Astrocyte (in vitro differentiated cells and primary cell): ENCODE measurements around the gene CHP1. TPM values are rescaled to one million over a fixed set of nuclear protein-coding genes. Genes with fewer than 3 reads are reported as not detected.
"Not testable (repeated sequence)": the region's sequence is repeated elsewhere in the genome, so short reads cannot be mapped to it uniquely, and the experiment has no call there.

ENCODE experiments used
- DNase-seq: peaks from one replicate; pipeline ENCODE4 v3.0.0-alpha.2; 2010; ENCODE audit warnings: low read depth
- FAIRE-seq: peaks from 2 replicates; lab custom pipeline; 2011; peaks lifted over from hg19 to GRCh38; lab: Jason Lieb, UNC
- H2AFZ ChIP-seq: 2 replicates; pipeline ENCODE4 v1.6.0; 2012; ENCODE audit warnings: low read depth, low read length, inconsistent platforms
- H3K27ac ChIP-seq: 2 replicates; pipeline ENCODE4 v1.5.1; 2011; ENCODE audit warnings: low read depth, low read length, inconsistent platforms
- H3K27me3 ChIP-seq: 2 replicates; pipeline ENCODE4 v1.6.0; 2011; ENCODE audit warnings: low read length, inconsistent platforms; ENCODE audit not compliant: insufficient read depth
- H3K36me3 ChIP-seq: 2 replicates; pipeline ENCODE4 v1.5.1; 2011; ENCODE audit warnings: low read length, inconsistent platforms; ENCODE audit not compliant: insufficient read depth
- H3K4me1 ChIP-seq: 2 replicates; pipeline ENCODE4 v1.5.1; 2011; ENCODE audit warnings: low read length, inconsistent platforms; ENCODE audit not compliant: insufficient read depth
- H3K4me2 ChIP-seq: 2 replicates; pipeline ENCODE4 v1.6.0; 2012; ENCODE audit warnings: low read length, inconsistent platforms
- H3K4me3 ChIP-seq: 2 replicates; pipeline ENCODE4 v1.5.1; 2011; ENCODE audit warnings: low read depth, mild to moderate bottlenecking, low read length, inconsistent platforms; ENCODE audit not compliant: insufficient read depth
- H3K79me2 ChIP-seq: 2 replicates; pipeline ENCODE4 v1.6.0; 2012; ENCODE audit warnings: mild to moderate bottlenecking, low read length, inconsistent platforms; ENCODE audit not compliant: insufficient read depth
- H3K9ac ChIP-seq: 2 replicates; pipeline ENCODE4 v1.6.0; 2012; ENCODE audit warnings: mild to moderate bottlenecking, low read length, inconsistent platforms
- H3K9me3 ChIP-seq: 2 replicates; pipeline ENCODE4 v1.5.1; 2012; ENCODE audit warnings: low read depth, mild to moderate bottlenecking, low read length, inconsistent platforms; ENCODE audit not compliant: insufficient read depth
- H4K20me1 ChIP-seq: 2 replicates; pipeline ENCODE4 v1.6.0; 2012; ENCODE audit warnings: low read length, inconsistent platforms; ENCODE audit not compliant: insufficient read depth
- H3K27ac Mint-ChIP-seq: one replicate; pipeline ENCODE4 v1.8.0; 2021; ENCODE audit warnings: mild to moderate bottlenecking, mixed read lengths; ENCODE audit not compliant: unreplicated experiment
- H3K27me3 Mint-ChIP-seq: one replicate; pipeline ENCODE4 v1.8.0; 2021; ENCODE audit warnings: low read depth, mixed read lengths; ENCODE audit not compliant: unreplicated experiment
- H3K36me3 Mint-ChIP-seq: one replicate; pipeline ENCODE4 v1.8.0; 2021; ENCODE audit warnings: low read depth, mixed read lengths; ENCODE audit not compliant: unreplicated experiment
- H3K4me1 Mint-ChIP-seq: one replicate; pipeline ENCODE4 v1.8.0; 2021; ENCODE audit warnings: low read depth, mixed read lengths; ENCODE audit not compliant: unreplicated experiment
- H3K4me3 Mint-ChIP-seq: one replicate; pipeline ENCODE4 v1.8.0; 2021; ENCODE audit warnings: mild to moderate bottlenecking, moderate library complexity, mixed read lengths; ENCODE audit not compliant: unreplicated experiment
- H3K9me3 Mint-ChIP-seq: one replicate; pipeline ENCODE4 v1.8.0; 2021; ENCODE audit warnings: mild to moderate bottlenecking, mixed read lengths; ENCODE audit not compliant: unreplicated experiment
- CTCF ChIP-seq: IDR thresholded peaks from 2 replicates; pipeline ENCODE4 v1.5.1; 2011; ENCODE audit warnings: low read depth, mild to moderate bottlenecking, inconsistent platforms, low read length, moderate library complexity; ENCODE audit not compliant: insufficient read depth
- EZH2 ChIP-seq: IDR thresholded peaks from 2 replicates; pipeline ENCODE4 v1.6.1; 2012; ENCODE audit warnings: mild to moderate bottlenecking, low read length, inconsistent platforms; ENCODE audit not compliant: insufficient read depth
- total RNA-seq: library from RNA; stranded (reverse); gene quantifications from 2 replicates; pipeline ENCODE4 v1.2.1, GENCODE V29; 2021

CHP1 gene
- total RNA-seq, 1 donor from 2014 or later: 101 TPM

GRCh38 chr15:41238100-41238499, 7.0 kb downstream of the CHP1 start:
- no peak overlapping the region for H3K4me3 Mint-ChIP-seq
- no peak overlapping the region for H3K27ac Mint-ChIP-seq
- H3K79me2 ChIP-seq: peaks cover 34% of the 10 kb centered on the region
- H3K36me3 ChIP-seq: peaks cover 5% of the 10 kb centered on the region
- peaks cover 7% of the 10 kb centered on the region for H3K4me1 ChIP-seq
- DNase-seq: no peak
- TF ChIP-seq EZH2: no peak
- TF ChIP-seq CTCF: no peak
- peaks cover 52% of the 10 kb centered on the region for H4K20me1 ChIP-seq
- H3K9me3 Mint-ChIP-seq: no peaks in the 10 kb centered on the region
- no peaks in the 10 kb centered on the region for H3K9me3 ChIP-seq
- H3K4me2 ChIP-seq: no peak overlapping the region
- H3K27ac ChIP-seq: no peak overlapping the region
- H3K36me3 Mint-ChIP-seq: peaks cover 4% of the 10 kb centered on the region
- peaks cover 18% of the 10 kb centered on the region for H3K4me1 Mint-ChIP-seq
- no peak overlapping the region for H3K4me3 ChIP-seq
- H2AFZ ChIP-seq: no peak overlapping the region
- no peak for FAIRE-seq
- H3K27me3 ChIP-seq: no peaks in the 10 kb centered on the region
- no peaks in the 10 kb centered on the region for H3K27me3 Mint-ChIP-seq
- H3K9ac ChIP-seq: no peak overlapping the region

- H3K4me2 ChIP-seq: no peak overlapping the region
- peaks cover 8% of the 10 kb centered on the region for H3K36me3 Mint-ChIP-seq
- peaks cover 26% of the 10 kb centered on the region for H4K20me1 ChIP-seq
- H3K27ac ChIP-seq: no peak overlapping the region
- H3K4me3 ChIP-seq: no peak overlapping the region
- no peaks in the 10 kb centered on the region for H3K4me1 ChIP-seq
- H3K27me3 ChIP-seq: no peaks in the 10 kb centered on the region
- peaks cover 7% of the 10 kb centered on the region for H3K4me1 Mint-ChIP-seq
- no peak for TF ChIP-seq CTCF
- TF ChIP-seq EZH2: no peak
- H3K27ac Mint-ChIP-seq: no peak overlapping the region
- DNase-seq (no peak), FAIRE-seq (no peak)
- no peak overlapping the region for H2AFZ ChIP-seq
- no peaks in the 10 kb centered on the region for H3K9me3 Mint-ChIP-seq
- no peaks in the 10 kb centered on the region for H3K27me3 Mint-ChIP-seq
- H3K79me2 ChIP-seq: peaks cover 9% of the 10 kb centered on the region
- H3K9ac ChIP-seq: no peak overlapping the region
- H3K9me3 ChIP-seq: no peaks in the 10 kb centered on the region
- H3K36me3 ChIP-seq: peaks cover 10% of the 10 kb centered on the region
- no peak overlapping the region for H3K4me3 Mint-ChIP-seq
Observed at GRCh38 chr15:41241221-41241964, 10.3 kb downstream of the CHP1 start.

- not testable (repeated sequence) for H3K4me3 ChIP-seq, H3K27ac Mint-ChIP-seq, H3K4me1 Mint-ChIP-seq, H3K36me3 ChIP-seq, H3K9ac ChIP-seq, H2AFZ ChIP-seq, DNase-seq, H3K9me3 ChIP-seq, H3K9me3 Mint-ChIP-seq, H4K20me1 ChIP-seq, H3K4me1 ChIP-seq, H3K27me3 ChIP-seq, H3K36me3 Mint-ChIP-seq, H3K79me2 ChIP-seq, H3K4me3 Mint-ChIP-seq, H3K27me3 Mint-ChIP-seq, H3K4me2 ChIP-seq, H3K27ac ChIP-seq, FAIRE-seq
Observed at GRCh38 chr15:41250745-41251144, 19.7 kb downstream of the CHP1 start.
